ENCODE measurements around the gene ATF7IP2.

Gene ATF7IP2

DNA sequence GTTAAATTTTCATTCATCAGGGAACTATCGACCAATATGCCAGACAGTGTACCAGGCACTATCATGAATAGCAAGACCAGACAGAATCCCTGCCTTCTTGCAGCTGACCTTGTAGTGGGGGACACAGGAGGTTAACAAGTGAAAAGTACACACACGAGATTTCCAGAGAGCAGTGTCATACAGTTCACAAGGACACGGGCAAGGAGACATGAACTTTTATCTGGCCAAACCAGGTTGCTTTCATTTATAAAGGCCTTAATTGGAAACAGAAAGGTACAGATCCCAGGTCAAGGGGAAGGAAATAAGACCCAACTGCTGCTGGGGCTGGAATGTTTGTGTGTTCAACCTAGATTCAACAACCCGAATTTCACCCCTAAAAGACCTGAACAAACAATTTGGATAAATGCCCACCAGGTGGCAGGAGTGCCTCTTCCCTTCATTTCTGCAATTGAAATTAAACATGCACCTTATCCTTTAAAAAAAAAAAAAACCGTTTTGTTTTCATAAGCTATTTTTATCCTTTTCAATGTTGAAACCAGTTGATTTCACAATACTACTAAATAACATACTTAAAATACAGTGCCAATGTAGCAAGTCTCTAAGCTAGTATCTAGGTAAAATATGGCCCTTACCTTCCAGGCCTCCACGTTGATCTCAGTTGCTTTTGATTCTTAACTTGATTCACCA, 128.7 kb downstream of the ATF7IP2 start:
- TF ChIP-seq, protein P1, sequence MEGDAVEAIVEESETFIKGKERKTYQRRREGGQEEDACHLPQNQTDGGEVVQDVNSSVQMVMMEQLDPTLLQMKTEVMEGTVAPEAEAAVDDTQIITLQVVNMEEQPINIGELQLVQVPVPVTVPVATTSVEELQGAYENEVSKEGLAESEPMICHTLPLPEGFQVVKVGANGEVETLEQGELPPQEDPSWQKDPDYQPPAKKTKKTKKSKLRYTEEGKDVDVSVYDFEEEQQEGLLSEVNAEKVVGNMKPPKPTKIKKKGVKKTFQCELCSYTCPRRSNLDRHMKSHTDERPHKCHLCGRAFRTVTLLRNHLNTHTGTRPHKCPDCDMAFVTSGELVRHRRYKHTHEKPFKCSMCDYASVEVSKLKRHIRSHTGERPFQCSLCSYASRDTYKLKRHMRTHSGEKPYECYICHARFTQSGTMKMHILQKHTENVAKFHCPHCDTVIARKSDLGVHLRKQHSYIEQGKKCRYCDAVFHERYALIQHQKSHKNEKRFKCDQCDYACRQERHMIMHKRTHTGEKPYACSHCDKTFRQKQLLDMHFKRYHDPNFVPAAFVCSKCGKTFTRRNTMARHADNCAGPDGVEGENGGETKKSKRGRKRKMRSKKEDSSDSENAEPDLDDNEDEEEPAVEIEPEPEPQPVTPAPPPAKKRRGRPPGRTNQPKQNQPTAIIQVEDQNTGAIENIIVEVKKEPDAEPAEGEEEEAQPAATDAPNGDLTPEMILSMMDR (IDR thresholded peaks at IDR 0.05; ENCODE audit: low read depth, low read length, missing control alignments) = peak; percentile 35
- no peak overlapping the region for H3K4me3 ChIP-seq (replicated peaks; ENCODE audit: low read depth, low read length)
- no peak for DNase-seq (ENCODE audit: extremely low read depth, low read depth)

DNA sequence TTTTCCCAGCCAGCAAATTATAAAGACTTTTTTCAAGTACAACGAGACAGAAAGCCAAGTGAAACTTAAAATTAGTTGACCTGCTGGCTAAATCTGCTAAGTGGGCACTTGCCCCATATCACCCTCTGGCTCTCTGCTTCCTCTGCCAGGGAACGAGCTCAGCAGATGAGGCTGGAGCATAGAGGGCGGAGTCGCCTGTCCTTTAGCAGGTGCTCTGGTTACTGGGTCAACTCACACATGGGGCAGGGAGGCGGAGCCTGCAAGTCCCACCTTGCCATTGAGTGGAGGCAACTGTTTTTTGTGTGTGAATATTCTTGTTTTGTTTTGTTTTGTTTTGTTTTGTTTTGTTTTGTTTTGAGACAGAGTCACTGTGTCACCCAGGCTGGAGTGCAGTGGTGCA, 132.0 kb downstream of the ATF7IP2 start:
- no peak overlapping the region for H3K4me3 ChIP-seq (replicated peaks; ENCODE audit: low read depth, low read length)
- no peak for DNase-seq (ENCODE audit: extremely low read depth, low read depth)
- TF ChIP-seq, protein P1 (IDR thresholded peaks at IDR 0.05; ENCODE audit: low read depth, low read length, missing control alignments) = no peak

DNA sequence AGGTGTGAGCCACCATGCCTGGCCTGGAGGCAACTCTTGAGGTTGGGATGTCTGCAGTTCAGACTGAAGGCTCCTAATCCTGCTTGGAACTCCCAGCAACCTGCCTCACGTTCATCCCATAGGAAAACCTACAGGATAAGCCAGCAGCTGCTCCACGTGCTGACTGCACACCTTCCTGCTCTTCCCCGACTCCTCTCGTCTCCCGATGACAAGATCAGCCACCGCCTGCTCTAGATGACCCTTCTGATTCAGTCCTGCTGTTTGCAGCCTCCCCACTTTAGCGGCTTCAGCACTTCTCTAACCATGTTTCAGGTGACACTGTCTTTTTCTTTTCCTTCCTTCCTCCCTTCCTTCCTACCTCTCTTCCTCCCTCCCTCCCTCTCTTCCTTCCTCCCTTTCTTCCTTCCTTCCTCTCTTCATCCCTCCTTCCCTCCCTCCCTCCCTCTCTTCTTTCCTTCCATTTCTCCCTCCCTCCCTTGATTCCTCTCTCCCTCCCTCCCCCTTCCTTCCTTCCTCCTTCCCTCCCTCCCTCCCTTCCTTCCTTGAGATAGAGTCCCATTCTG, 132.7 kb downstream of the ATF7IP2 start:
- TF ChIP-seq, protein P1 (IDR thresholded peaks at IDR 0.05; ENCODE audit: low read depth, low read length, missing control alignments) = no peak
- no peak overlapping the region for H3K4me3 ChIP-seq (replicated peaks; ENCODE audit: low read depth, low read length)
- DNase-seq (ENCODE audit: extremely low read depth, low read depth) = no peak

DNA sequence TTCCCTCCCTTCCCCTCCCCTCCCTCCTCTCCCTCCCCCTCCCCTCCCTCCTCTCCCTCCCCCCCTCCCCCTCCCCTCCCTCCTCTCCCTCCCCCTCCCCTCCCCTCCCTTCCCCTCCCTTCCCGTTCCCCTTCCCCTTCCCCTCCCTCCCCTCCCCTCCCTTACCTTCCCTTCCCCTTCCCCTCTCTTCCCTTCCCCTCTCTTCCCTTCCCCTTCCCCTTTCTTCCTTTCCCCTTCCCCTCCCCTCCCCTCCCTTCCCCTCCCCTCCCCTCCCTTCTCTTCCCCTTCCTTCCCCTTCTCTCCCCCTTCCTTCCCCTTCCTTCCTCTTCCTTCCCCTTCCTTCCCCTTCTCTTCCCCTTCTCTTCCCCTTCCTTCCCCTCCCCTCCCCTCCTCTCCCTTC, 133.4 kb downstream of the ATF7IP2 start:
- TF ChIP-seq, protein P1 (IDR thresholded peaks at IDR 0.05; ENCODE audit: low read depth, low read length, missing control alignments) = no peak
- DNase-seq (ENCODE audit: extremely low read depth, low read depth) = no peak
- H3K4me3 ChIP-seq (replicated peaks; ENCODE audit: low read depth, low read length) = no peak overlapping the region

DNA sequence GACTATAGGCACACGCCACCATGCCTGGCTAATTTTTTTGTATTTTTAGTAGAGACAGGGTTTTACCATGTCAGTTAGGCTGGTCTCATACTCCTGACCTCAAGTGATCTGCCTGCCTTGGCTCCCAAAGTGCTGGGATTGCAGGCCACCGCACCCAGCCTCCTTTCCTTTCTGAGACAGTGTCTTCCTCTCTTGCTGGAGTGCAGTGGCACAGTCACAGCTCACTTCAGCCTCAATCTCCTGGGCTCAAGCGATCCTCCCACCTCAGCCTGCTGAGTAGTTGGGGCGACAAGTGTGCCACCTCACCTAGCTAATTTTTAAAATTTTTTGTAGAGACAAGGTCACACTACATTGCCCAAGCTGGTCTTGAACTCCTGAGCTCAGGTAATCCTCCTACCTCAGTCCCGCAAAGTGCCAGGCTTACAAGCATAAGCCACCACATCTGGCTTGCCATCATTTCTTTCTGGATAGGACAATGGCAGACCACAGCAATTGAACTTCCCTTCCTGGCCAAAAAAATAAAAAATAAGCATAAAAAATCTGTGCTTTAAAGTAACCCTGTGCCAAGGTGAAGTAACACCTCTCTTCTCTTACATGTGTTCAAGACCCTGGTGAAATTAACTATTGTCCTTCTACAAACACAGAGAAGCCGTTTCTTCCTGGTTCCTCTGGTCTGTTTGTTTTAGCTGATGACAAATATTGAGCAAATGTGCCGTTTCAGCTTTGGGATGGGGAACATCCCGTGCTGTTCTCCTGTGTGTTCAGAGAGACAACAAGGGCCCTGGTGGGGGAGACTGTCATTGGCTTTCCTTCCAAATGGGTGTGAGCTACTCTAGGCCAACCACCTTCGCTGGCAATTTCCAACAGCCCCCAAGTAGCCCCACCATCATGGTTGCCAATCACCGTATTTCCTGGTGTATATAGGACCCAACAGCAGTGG, 134.3 kb downstream of the ATF7IP2 start:
- TF ChIP-seq, protein P1 (IDR thresholded peaks at IDR 0.05; ENCODE audit: low read depth, low read length, missing control alignments) = no peak
- no peak for DNase-seq (ENCODE audit: extremely low read depth, low read depth)
- H3K4me3 ChIP-seq (replicated peaks; ENCODE audit: low read depth, low read length) = no peak overlapping the region

DNA sequence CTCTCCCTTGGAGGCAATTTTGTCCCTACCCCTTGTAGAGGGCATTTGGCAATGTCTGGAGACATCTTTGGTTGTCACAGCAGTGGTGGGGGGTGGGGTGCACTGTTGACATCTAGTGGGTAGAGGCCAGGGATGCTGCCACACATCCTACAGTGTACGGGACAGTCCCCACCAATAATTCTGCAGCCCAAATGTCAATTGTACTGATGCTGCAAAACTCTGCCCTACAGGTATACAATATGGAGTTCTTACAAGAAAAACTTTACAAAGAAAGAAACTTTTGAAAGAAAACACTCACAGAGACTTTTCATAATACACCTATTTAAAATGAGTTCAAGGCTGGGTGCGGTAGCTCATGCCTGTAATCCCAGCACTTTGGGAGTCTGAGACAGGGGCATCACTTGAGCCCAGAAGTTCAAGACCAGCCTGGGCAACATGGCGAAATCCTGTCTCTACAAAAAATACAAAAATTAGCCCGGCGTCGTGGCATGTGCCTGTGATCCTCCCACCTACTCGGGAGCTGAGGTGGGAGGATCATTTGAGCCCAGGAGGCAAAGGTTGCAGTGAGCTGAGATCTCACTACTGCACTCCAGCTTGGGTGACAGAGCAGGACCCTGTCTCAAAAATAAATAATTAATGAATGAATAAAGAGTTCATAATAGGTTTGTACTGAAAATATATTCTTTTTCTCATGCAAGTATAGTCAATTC, 135.2 kb downstream of the ATF7IP2 start:
- TF ChIP-seq, protein P1 (IDR thresholded peaks at IDR 0.05; ENCODE audit: low read depth, low read length, missing control alignments) = no peak
- no peak for DNase-seq (ENCODE audit: extremely low read depth, low read depth)
- H3K4me3 ChIP-seq (replicated peaks; ENCODE audit: low read depth, low read length) = no peak overlapping the region

Measured in HFF-Myc (cell line).